ENCODE results near the gene SGPP1. TPM values are rescaled to one million over a fixed set of nuclear protein-coding genes. Genes with fewer than 3 reads are reported as not detected.

The SGPP1 gene
- polyA plus RNA-seq, 2 of the 4 experiments (the other 2 are of a cell fraction): 16.1 to 28.2 TPM

- DNase-seq (ENCODE audit: low read depth in 1 of 2, low spot score in 1 of 2): no peak
- no peak for ATAC-seq
- TF ChIP-seq BHLHE40 (IDR thresholded peaks at IDR 0.05; ENCODE audit: low read depth, low read length): no peak
- TF ChIP-seq HOXA7 (CRISPR knock-in tag; IDR thresholded peaks at IDR 0.05): no peak
- TF ChIP-seq SMC3 (IDR thresholded peaks at IDR 0.05): no peak
- TF ChIP-seq EHF (CRISPR knock-in tag; IDR thresholded peaks at IDR 0.05): no peak
- TF ChIP-seq NPAS2 (CRISPR knock-in tag; IDR thresholded peaks at IDR 0.05; ENCODE audit: borderline replicate concordance): no peak
- no peak for TF ChIP-seq ZC3H11A (IDR thresholded peaks at IDR 0.05)
- TF ChIP-seq MYC (IDR thresholded peaks at IDR 0.05; ENCODE audit: borderline replicate concordance, low read length): no peak
- TF ChIP-seq MAX (IDR thresholded peaks at IDR 0.05): no peak
- no peak for TF ChIP-seq HEYL (CRISPR knock-in tag; IDR thresholded peaks at IDR 0.05)
- TF ChIP-seq E2F6 (IDR thresholded peaks at IDR 0.05; ENCODE audit: borderline replicate concordance, low read depth): no peak
- H3K27ac ChIP-seq: no peak overlapping the region
- WGBS (ENCODE audit: missing lambda C conversion rate): 60% methylated on average over 7 of the region's 7 CpGs
- FAIRE-seq: no peak
- H3K9me3 ChIP-seq: no peaks in the 10 kb centered on the region
- ChIA-PET CTCF (interaction anchor here (0.9 to 1.2 kb wide), 2 partner anchors 31 to 98 kb away, joined by 3 to 5 read pairs; no protein-coding TSS in a partner anchor), POLR2A (no interaction called here)
- 0 out of 3 replicates have a peak overlapping the region, but pooled peaks have one; percentile 4 for H3K4me2 ChIP-seq
- no peak overlapping the region for H3K4me3 ChIP-seq
- peaks cover 23% of the 10 kb centered on the region; the same call in 2 of the 3 replicates for H3K4me1 ChIP-seq
Measured at GRCh38 chr14:63672417-63673180, 55.3 kb downstream of the SGPP1 start.

- DNase-seq (ENCODE audit: low read depth in 1 of 2, low spot score in 1 of 2): no peak
- Histone ChIP-seq H3K4me1 (peaks cover 23% of the 10 kb centered on the region; the same call in 2 of the 3 replicates), H3K27ac (no peak overlapping the region), H3K9me3 (no peaks in the 10 kb centered on the region), H3K4me2 (0 out of 3 replicates have a peak overlapping the region, but pooled peaks have one; percentile 4), H3K4me3 (no peak overlapping the region)
- CTCF ChIA-PET: interaction anchor here (0.5 to 1.2 kb wide), 2 partner anchors 31 to 271 kb away, joined by 3 to 5 read pairs; no protein-coding TSS in a partner anchor
- no peak for FAIRE-seq
- ATAC-seq: peak in 1 of 2 experiments; percentile 66; a peak in 2 of 6 replicates
- no peak for TF ChIP-seq RCOR1 (IDR thresholded peaks at IDR 0.05; ENCODE audit: low read depth, low read length)
- TF ChIP-seq NFE2L2 (conservative IDR thresholded peaks at IDR 0.05; ENCODE audit: low read length): no peak
- no peak for TF ChIP-seq SMC3 (IDR thresholded peaks at IDR 0.05)
- TF ChIP-seq CBX2 (IDR thresholded peaks at IDR 0.05; ENCODE audit: borderline replicate concordance, low read depth): no peak
- TF ChIP-seq RNF2 (IDR thresholded peaks at IDR 0.05; ENCODE audit: borderline replicate concordance, low read depth): no peak
- 64% methylated on average over 3 of the region's 3 CpGs for WGBS (ENCODE audit: missing lambda C conversion rate)
- POLR2A ChIA-PET: no interaction called here
Measured at GRCh38 chr14:63671987-63672386, 55.9 kb downstream of the SGPP1 start.

GRCh38 chr14:63670692-63671091 lies 57.2 kb downstream of the SGPP1 start:
- H3K4me2 ChIP-seq: peak overlapping the region; percentile 12; the same call in 2 of the 3 replicates
- no peak for FAIRE-seq
- H3K4me1 ChIP-seq: peaks cover 23% of the 10 kb centered on the region; the same call in 2 of the 3 replicates
- no peak overlapping the region for H3K4me3 ChIP-seq
- H3K27ac ChIP-seq: no peak overlapping the region
- no peak for ATAC-seq
- no peak for TF ChIP-seq PHF8 (IDR thresholded peaks at IDR 0.05; ENCODE audit: borderline replicate concordance, low read depth)
- TF ChIP-seq SMC3 (IDR thresholded peaks at IDR 0.05): no peak
- no peak for TF ChIP-seq HDAC2 (IDR thresholded peaks at IDR 0.05)
- no peak for TF ChIP-seq ZSCAN20 (CRISPR knock-in tag; IDR thresholded peaks at IDR 0.05)
- no peak for TF ChIP-seq GATA3 (IDR thresholded peaks at IDR 0.05; ENCODE audit: borderline replicate concordance)
- TF ChIP-seq PBX3 (IDR thresholded peaks at IDR 0.05): no peak
- no peak for TF ChIP-seq RFX5 (IDR thresholded peaks at IDR 0.05)
- TF ChIP-seq ZNF302 (CRISPR knock-in tag; IDR thresholded peaks at IDR 0.05): no peak
- no peak for TF ChIP-seq ZC3H11A (IDR thresholded peaks at IDR 0.05)
- no peak for TF ChIP-seq ZFP36 (IDR thresholded peaks at IDR 0.05; ENCODE audit: borderline replicate concordance, partially characterized antibody)
- TF ChIP-seq HMGXB4 (CRISPR knock-in tag; IDR thresholded peaks at IDR 0.05; ENCODE audit: borderline replicate concordance): no peak
- TF ChIP-seq E2F6 (IDR thresholded peaks at IDR 0.05; ENCODE audit: borderline replicate concordance, low read depth): no peak
- TF ChIP-seq USF2 (IDR thresholded peaks at IDR 0.05): no peak
- TF ChIP-seq EP300 (IDR thresholded peaks at IDR 0.05): no peak
- no peaks in the 10 kb centered on the region for H3K9me3 ChIP-seq
- no peak for DNase-seq (ENCODE audit: low read depth in 1 of 2, low spot score in 1 of 2)
- POLR2A ChIA-PET: no interaction called here
- CTCF ChIA-PET: interaction anchor here (0.6 to 2.6 kb wide), 3 partner anchors 18 to 633 kb away, joined by 3 to 8 read pairs (median 4); no protein-coding TSS in a partner anchor

Data from A549 (cell line).